Right renal pelvis (tissue), 4 donors: Measurements from ENCODE around the gene LYRM2. TPM values are rescaled to one million over a fixed set of nuclear protein-coding genes. Genes with fewer than 3 reads are reported as not detected.

Experiments
- DNase-seq, 4 donors: peaks; one replicate each; pipeline ENCODE4 v3.0.0-alpha.2; 2013; ENCODE audit warnings: low read depth in 4 of 4, low spot score in 3 of 4, missing footprints in 1 of 4
- polyA plus RNA-seq, 4 donors: library from polyadenylated mRNA; unstranded; fragments of 120-200 nt; gene quantifications; one replicate each; pipeline ENCODE4 v1.2.1, GENCODE V29; 2013; ENCODE audit not compliant: insufficient read length in 4 of 4

The LYRM2 gene
- polyA plus RNA-seq, result 10 to 100 TPM; 41.7 to 58.3 (median 54.4) TPM

GRCh38 chr6:89638320-89639195 lies at the start of gene LYRM2:
LYRM2 (minus strand) TSS chr6:89638747; CDS start chr6:89638716, 31 bp downstream.
- DNase-seq, result peak; percentile 82 to 94 (median 87)

GRCh38 chr6:89688328-89688727 lies 49.8 kb upstream of the LYRM2 start:
- DNase-seq, result no peak

GRCh38 chr6:89685311-89685710 lies 46.8 kb upstream of the LYRM2 start:
- DNase-seq, result no peak

- DNase-seq, result no peak
These were observed 44.4 kb upstream of the LYRM2 start for GRCh38 chr6:89682991-89683390.

- no peak for DNase-seq
These were observed 43.5 kb upstream of the LYRM2 start for GRCh38 chr6:89681983-89682564.

GRCh38 chr6:89680551-89680950 lies 42.0 kb upstream of the LYRM2 start:
- no peak for DNase-seq

GRCh38 chr6:89680150-89680549 lies 41.6 kb upstream of the LYRM2 start:
- no peak for DNase-seq

- DNase-seq, result no peak
These were observed 40.9 kb upstream of the LYRM2 start for GRCh38 chr6:89679215-89680120.

- no peak for DNase-seq
These were observed 40.0 kb upstream of the LYRM2 start for GRCh38 chr6:89678531-89678930.

GRCh38 chr6:89675949-89676748 lies 37.6 kb upstream of the LYRM2 start:
- no peak for DNase-seq

GRCh38 chr6:89670935-89671565 lies 32.5 kb upstream of the LYRM2 start:
- no peak for DNase-seq

- DNase-seq, result no peak
These were observed 30.5 kb upstream of the LYRM2 start for GRCh38 chr6:89669002-89669401.

GRCh38 chr6:89667872-89668556 lies 29.5 kb upstream of the LYRM2 start:
- no peak for DNase-seq

GRCh38 chr6:89662659-89663223 lies 24.2 kb upstream of the LYRM2 start:
- no peak for DNase-seq

GRCh38 chr6:89661559-89661958 lies 23.0 kb upstream of the LYRM2 start:
- no peak for DNase-seq

GRCh38 chr6:89660981-89661380 lies 22.4 kb upstream of the LYRM2 start:
- DNase-seq, result no peak

- no peak for DNase-seq
These were observed 19.1 kb upstream of the LYRM2 start for GRCh38 chr6:89657445-89658158.

GRCh38 chr6:89655122-89655521 lies 16.6 kb upstream of the LYRM2 start:
- no peak for DNase-seq
